Keratinocyte (primary cell): ENCODE measurements around the gene SYNDIG1. TPM values are rescaled to one million over a fixed set of nuclear protein-coding genes. Genes with fewer than 3 reads are reported as not detected.

Experiments used
- DNase-seq: peaks from one replicate; pipeline ENCODE4 v3.0.0-alpha.2; 2011; ENCODE audit warnings: low read depth, missing footprints, low spot score
- FAIRE-seq: peaks from 2 replicates; lab custom pipeline; 2011; peaks lifted over from hg19 to GRCh38; lab: Jason Lieb, UNC
- H2AFZ ChIP-seq: 2 replicates; pipeline ENCODE4 v1.6.0; 2012; ENCODE audit warnings: low read length, control low read depth, inconsistent platforms; ENCODE audit not compliant: control insufficient read depth
- H3K27ac ChIP-seq: 2 replicates; pipeline ENCODE4 v1.5.1; 2011; ENCODE audit warnings: low read length; ENCODE audit not compliant: control insufficient read depth, insufficient read depth
- H3K27me3 ChIP-seq: 3 replicates; pipeline ENCODE4 v1.6.0; 2011; ENCODE audit warnings: low read length; ENCODE audit not compliant: control insufficient read depth, insufficient read depth; ENCODE audit errors: extremely low read depth
- H3K36me3 ChIP-seq, 2 experiments: 2 replicates in 1 of 2; 3 replicates in 1 of 2; pipeline ENCODE4 v1.5.1; 2011; ENCODE audit warnings: low read length in 2 of 2, mild to moderate bottlenecking in 1 of 2; ENCODE audit not compliant: control insufficient read depth in 2 of 2, insufficient read depth in 2 of 2; ENCODE audit errors: extremely low read depth in 1 of 2
- H3K4me1 ChIP-seq: 3 replicates; pipeline ENCODE4 v1.5.1; 2011; ENCODE audit warnings: low read length; ENCODE audit not compliant: control insufficient read depth, insufficient read depth; ENCODE audit errors: extremely low read depth
- H3K4me2 ChIP-seq: 3 replicates; pipeline ENCODE4 v1.6.0; 2011; ENCODE audit warnings: low read depth, low read length; ENCODE audit not compliant: control insufficient read depth, insufficient read depth; ENCODE audit errors: extremely low read depth
- H3K4me3 ChIP-seq, 3 experiments: fragments of 200-600 bp in 1 of 3; sonication (generic) in 1 of 3; 2 replicates in 2 of 3; 3 replicates in 1 of 3; pipeline ENCODE4 v1.5.1; 2011 to 2016; ENCODE audit warnings: low read length in 3 of 3, mild to moderate bottlenecking in 3 of 3, control low read depth in 2 of 3, inconsistent platforms in 1 of 3, low read depth in 1 of 3, mixed read lengths in 1 of 3, mixed run types in 1 of 3, moderate library complexity in 1 of 3; ENCODE audit not compliant: control insufficient read depth in 2 of 3, insufficient read depth in 2 of 3; ENCODE audit errors: extremely low read depth in 1 of 3
- H3K79me2 ChIP-seq: 2 replicates; pipeline ENCODE4 v1.6.0; 2012; ENCODE audit warnings: low read length; ENCODE audit not compliant: control insufficient read depth, insufficient read depth
- H3K9ac ChIP-seq: 3 replicates; pipeline ENCODE4 v1.6.0; 2011; ENCODE audit warnings: low read length; ENCODE audit not compliant: control insufficient read depth, insufficient read depth; ENCODE audit errors: extremely low read depth
- H3K9me1 ChIP-seq: 3 replicates; pipeline ENCODE4 v1.6.0; 2011; ENCODE audit warnings: low read length; ENCODE audit not compliant: control insufficient read depth, insufficient read depth; ENCODE audit errors: extremely low read depth
- H3K9me3 ChIP-seq: 2 replicates; pipeline ENCODE4 v1.5.1; 2012; ENCODE audit warnings: low read depth, low read length; ENCODE audit not compliant: control insufficient read depth
- H4K20me1 ChIP-seq: 3 replicates; pipeline ENCODE4 v1.6.0; 2011; ENCODE audit warnings: low read length; ENCODE audit not compliant: control insufficient read depth, insufficient read depth; ENCODE audit errors: extremely low read depth
- EZH2 ChIP-seq: IDR thresholded peaks from one replicate; pipeline ENCODE4 v1.6.1; 2012; ENCODE audit warnings: inconsistent platforms, mild to moderate bottlenecking, low read length, moderate library complexity
- dilution Hi-C: fragments of 300-500 bp; cut with MboI; formaldehyde crosslinking; loops from one replicate; pipeline ENCODE4 v1.7.0; 2020; ENCODE audit warnings: low sequenced_read_pairs; ENCODE audit not compliant: extremely low pct_ligation_motif_present
- polyA plus RNA-seq, 5 experiments: library from polyadenylated mRNA; depleted of rRNA in 3 of 5; stranded (reverse) in 3 of 5; stranded (forward) in 1 of 5; unstranded in 1 of 5; fragments of >200 nt; gene quantifications; 1 replicate in 1 of 5; 2 replicates in 3 of 5; 3 replicates in 1 of 5; pipeline versions ENCODE4 v1.2.1 to v1.2.3, GENCODE V29; 2011 to 2012; ENCODE audit warnings: missing spikeins in 2 of 5, low read depth in 1 of 5, low replicate concordance in 1 of 5
- TF ChIP-seq, protein P1 (sequence below), 3 experiments: IDR thresholded peaks in 1 of 3; conservative IDR thresholded peaks in 1 of 3; optimal IDR thresholded peaks in 1 of 3; 2 replicates in 2 of 3; 3 replicates in 1 of 3; pipeline versions ENCODE3 to v1.5.1; 2011; ENCODE audit warnings: low read length in 3 of 3, mild to moderate bottlenecking in 3 of 3, moderate library complexity in 2 of 3, control low read depth in 1 of 3, inconsistent platforms in 1 of 3; ENCODE audit not compliant: insufficient read depth in 2 of 3; ENCODE audit errors: extremely low read depth in 1 of 3

Gene SYNDIG1
- polyA plus RNA-seq, 1 donor (not counting 4 experiments of a cell fraction or from before 2014, with no cell fraction given): 0.38 TPM

DNA sequence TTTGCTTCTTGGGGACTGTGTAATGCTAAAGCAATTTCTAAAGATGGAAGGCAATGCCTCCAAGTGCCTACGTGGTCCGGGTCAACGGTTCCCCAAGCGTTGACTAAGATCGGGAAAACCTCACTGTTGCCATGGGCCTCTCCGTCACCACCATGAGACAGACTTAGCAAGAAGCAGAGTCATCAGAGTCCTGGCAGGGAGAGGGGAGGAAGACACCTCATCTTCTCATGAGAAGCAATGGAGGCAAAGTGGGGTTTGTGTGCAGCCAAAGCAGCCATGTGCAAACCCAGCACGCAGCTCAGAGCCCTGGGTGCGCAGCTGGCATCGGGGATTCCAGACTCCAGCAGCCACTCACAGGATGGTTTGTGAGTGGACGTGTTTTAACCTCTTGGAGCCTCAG, 111.4 kb downstream of the SYNDIG1 start:
- Histone ChIP-seq H3K9ac (no peak overlapping the region), H3K4me2 (no peak overlapping the region), H3K27ac (no peak overlapping the region), H3K4me1 (no peaks in the 10 kb centered on the region), H3K27me3 (no peaks in the 10 kb centered on the region), H3K4me3 (no peak overlapping the region), H3K9me3 (no peaks in the 10 kb centered on the region), H3K79me2 (no peaks in the 10 kb centered on the region), H3K9me1 (no peaks in the 10 kb centered on the region), H2AFZ (no peak overlapping the region), H3K36me3 (no peaks in the 10 kb centered on the region), H4K20me1 (no peaks in the 10 kb centered on the region)
- FAIRE-seq (no peak), DNase-seq (no peak)
- dilution Hi-C loops: no loop called here
- TF ChIP-seq, protein P1, sequence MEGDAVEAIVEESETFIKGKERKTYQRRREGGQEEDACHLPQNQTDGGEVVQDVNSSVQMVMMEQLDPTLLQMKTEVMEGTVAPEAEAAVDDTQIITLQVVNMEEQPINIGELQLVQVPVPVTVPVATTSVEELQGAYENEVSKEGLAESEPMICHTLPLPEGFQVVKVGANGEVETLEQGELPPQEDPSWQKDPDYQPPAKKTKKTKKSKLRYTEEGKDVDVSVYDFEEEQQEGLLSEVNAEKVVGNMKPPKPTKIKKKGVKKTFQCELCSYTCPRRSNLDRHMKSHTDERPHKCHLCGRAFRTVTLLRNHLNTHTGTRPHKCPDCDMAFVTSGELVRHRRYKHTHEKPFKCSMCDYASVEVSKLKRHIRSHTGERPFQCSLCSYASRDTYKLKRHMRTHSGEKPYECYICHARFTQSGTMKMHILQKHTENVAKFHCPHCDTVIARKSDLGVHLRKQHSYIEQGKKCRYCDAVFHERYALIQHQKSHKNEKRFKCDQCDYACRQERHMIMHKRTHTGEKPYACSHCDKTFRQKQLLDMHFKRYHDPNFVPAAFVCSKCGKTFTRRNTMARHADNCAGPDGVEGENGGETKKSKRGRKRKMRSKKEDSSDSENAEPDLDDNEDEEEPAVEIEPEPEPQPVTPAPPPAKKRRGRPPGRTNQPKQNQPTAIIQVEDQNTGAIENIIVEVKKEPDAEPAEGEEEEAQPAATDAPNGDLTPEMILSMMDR (optimal IDR thresholded peaks at IDR 0.05 in 1 of 3, IDR thresholded peaks at IDR 0.05 in 1 of 3, conservative IDR thresholded peaks at IDR 0.05 in 1 of 3; ENCODE audit: extremely low read depth in 1 of 3, insufficient read depth in 2 of 3, low read length in 3 of 3): no peak
- TF ChIP-seq EZH2: no peak

DNA sequence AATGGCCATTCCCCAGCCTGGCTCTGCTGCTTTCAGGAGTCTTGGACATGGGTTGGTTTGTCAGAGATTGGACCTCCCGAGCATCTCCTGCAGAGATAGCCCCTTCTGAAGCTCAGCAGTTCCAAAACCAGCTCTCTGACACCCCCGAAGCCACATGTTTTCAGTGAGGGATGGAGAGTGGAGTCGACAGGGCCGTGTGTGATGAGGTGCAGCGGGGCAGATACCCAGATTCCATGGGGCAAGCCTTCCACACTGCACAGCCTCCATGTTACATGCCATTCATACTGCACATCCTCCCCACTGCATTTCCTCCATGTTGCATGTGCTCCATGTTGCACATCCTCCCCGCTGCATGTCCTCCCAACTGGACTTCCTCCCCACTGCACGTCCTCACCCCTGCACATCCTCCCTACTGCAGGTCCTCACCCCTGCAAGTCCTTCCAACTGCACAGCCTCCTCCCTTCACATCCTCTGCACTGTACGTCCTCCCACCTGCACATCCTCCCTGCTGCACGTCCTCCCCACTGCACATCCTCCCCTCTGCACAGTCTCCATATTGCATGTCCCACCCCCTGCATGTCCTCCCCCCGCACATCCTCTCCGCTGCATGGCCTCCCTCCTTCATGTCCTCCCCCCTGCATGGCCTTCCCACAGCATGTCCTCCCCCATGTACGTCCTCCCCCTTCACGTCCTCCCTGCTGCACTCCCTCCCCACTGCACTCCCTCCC, 112.2 kb downstream of the SYNDIG1 start:
- Histone ChIP-seq H3K36me3 (no peaks in the 10 kb centered on the region), H2AFZ (no peak overlapping the region), H3K79me2 (no peaks in the 10 kb centered on the region), H3K4me1 (no peaks in the 10 kb centered on the region), H3K27ac (no peak overlapping the region), H4K20me1 (no peaks in the 10 kb centered on the region), H3K4me3 (no peak overlapping the region), H3K9ac (no peak overlapping the region), H3K4me2 (no peak overlapping the region), H3K9me3 (no peaks in the 10 kb centered on the region), H3K27me3 (no peaks in the 10 kb centered on the region), H3K9me1 (no peaks in the 10 kb centered on the region)
- TF ChIP-seq, protein P1 (optimal IDR thresholded peaks at IDR 0.05 in 1 of 3, IDR thresholded peaks at IDR 0.05 in 1 of 3, conservative IDR thresholded peaks at IDR 0.05 in 1 of 3; ENCODE audit: extremely low read depth in 1 of 3, insufficient read depth in 2 of 3, low read length in 3 of 3): no peak
- TF ChIP-seq EZH2: no peak
- dilution Hi-C loops: no loop called here
- no peak for FAIRE-seq
- no peak for DNase-seq
